A549 (cell line): ENCODE results near the gene TACC2. TPM values are rescaled to one million over a fixed set of nuclear protein-coding genes. Genes with fewer than 3 reads are reported as not detected.
"Not testable (repeated sequence)": the region's sequence is repeated elsewhere in the genome, so short reads cannot be mapped to it uniquely, and the experiment has no call there.

Experiments used
- ATAC-seq, 2 experiments: fragments of 200-7000 bp in 1 of 2; fragments of >200 bp in 1 of 2; cut with Nextera tagmentation in 1 of 2; cut with Tn5 transposase in 1 of 2; 3 replicates each; pipeline versions ENCODE4 v1.8.0 to v1.9.1; 2018 to 2020; ENCODE audit warnings: mild to moderate bottlenecking in 1 of 2, moderate library complexity in 1 of 2
- CTCF ChIA-PET: fragments of 300-600 bp; sonication (Branson Sonifier 250); formaldehyde crosslinking; extraction: SDS; loops from one replicate; lab custom pipeline; 2021; ENCODE audit warnings: antibody characterized with exemption, inconsistent platforms; lab: Yijun Ruan, JAX
- POLR2A ChIA-PET: fragments of 350-600 bp; formaldehyde crosslinking; extraction: SDS; loops from one replicate; lab custom pipeline; 2021; ENCODE audit warnings: antibody characterized with exemption, inconsistent platforms; lab: Yijun Ruan, JAX
- DNase-seq, 2 experiments: peaks; one replicate each; pipeline versions ENCODE4 v3.0.0 to v3.0.0-alpha.2; 2011 to 2016; ENCODE audit warnings: low read depth in 1 of 2, low spot score in 1 of 2
- FAIRE-seq: peaks from 2 replicates; lab custom pipeline; 2011; peaks lifted over from hg19 to GRCh38; lab: Jason Lieb, UNC
- H3K27ac ChIP-seq, 2 experiments: fragments of >200 bp; sonication (Bioruptor Twin); formaldehyde crosslinking; 3 replicates each; pipeline ENCODE4 v1.5.1; 2016 to 2017
- H3K4me1 ChIP-seq: fragments of >200 bp; sonication (Bioruptor Twin); formaldehyde crosslinking; 3 replicates; pipeline ENCODE4 v1.6.1; 2016
- H3K4me2 ChIP-seq: fragments of >200 bp; sonication (Bioruptor Twin); formaldehyde crosslinking; 3 replicates; pipeline ENCODE4 v1.6.1; 2016
- H3K4me3 ChIP-seq: fragments of >200 bp; sonication (Bioruptor Twin); formaldehyde crosslinking; 3 replicates; pipeline ENCODE4 v1.5.1; 2016
- H3K9me3 ChIP-seq: fragments of >200 bp; sonication (Bioruptor Twin); formaldehyde crosslinking; 3 replicates; pipeline ENCODE4 v1.6.1; 2016
- CBX2 ChIP-seq: fragments of 200-600 bp; sonication (generic); IDR thresholded peaks from 2 replicates; pipeline ENCODE4 v1.6.1; 2016; ENCODE audit warnings: low read depth, mild to moderate bottlenecking, borderline replicate concordance
- CBX8 ChIP-seq: fragments of 200-600 bp; sonication (generic); IDR thresholded peaks from 2 replicates; pipeline ENCODE4 v1.6.1; 2016
- CEBPB ChIP-seq, 2 experiments: fragments of >200 bp in 1 of 2; sonication (Bioruptor Twin) in 1 of 2; formaldehyde crosslinking in 1 of 2; IDR thresholded peaks; 2 replicates each; pipeline ENCODE4 v1.6.1; 2012 to 2016
- EHF ChIP-seq: fragments of 250-450 bp; sonication (Bioruptor Pico); IDR thresholded peaks from 2 replicates; pipeline ENCODE4 v1.5.0; 2020; ENCODE audit warnings: mild to moderate bottlenecking
- EP300 ChIP-seq, 2 experiments: fragments of >200 bp; sonication (Bioruptor Twin); formaldehyde crosslinking; IDR thresholded peaks; 2 replicates in 1 of 2; 3 replicates in 1 of 2; pipeline ENCODE4 v1.6.1; 2016 to 2017
- ESRRA ChIP-seq: fragments of 150-350 bp; IDR thresholded peaks from 2 replicates; pipeline ENCODE4 v1.6.1; 2014; ENCODE audit warnings: mild to moderate bottlenecking, low read length, borderline replicate concordance
- FOSB ChIP-seq: fragments of 250-450 bp; sonication (Bioruptor Pico); IDR thresholded peaks from 2 replicates; pipeline ENCODE4 v1.5.0; 2020; ENCODE audit warnings: mild to moderate bottlenecking, moderate library complexity
- FOSL2 ChIP-seq, 2 experiments: fragments of 450-650 bp in 1 of 2; fragments of >200 bp in 1 of 2; sonication (Bioruptor Twin) in 1 of 2; formaldehyde crosslinking; IDR thresholded peaks; 2 replicates each; pipeline versions ENCODE4 v1.5.0 to v1.6.1; 2016 to 2020; ENCODE audit warnings: mild to moderate bottlenecking in 1 of 2, moderate library complexity in 1 of 2
- GATA3 ChIP-seq: IDR thresholded peaks from 2 replicates; pipeline ENCODE4 v1.6.1; 2012; ENCODE audit warnings: borderline replicate concordance
- HEYL ChIP-seq: fragments of 250-450 bp; sonication (Bioruptor Pico); IDR thresholded peaks from 2 replicates; pipeline ENCODE4 v1.8.0; 2021; ENCODE audit warnings: mild to moderate bottlenecking, moderate library complexity
- HOXA7 ChIP-seq: fragments of 250-450 bp; sonication (Bioruptor Pico); IDR thresholded peaks from 2 replicates; pipeline ENCODE4 v1.5.0; 2020; ENCODE audit warnings: mild to moderate bottlenecking, moderate library complexity
- KDM1A ChIP-seq: fragments of 200-600 bp; sonication (generic); IDR thresholded peaks from 2 replicates; pipeline ENCODE4 v1.6.1; 2016; ENCODE audit warnings: low read depth, mild to moderate bottlenecking
- MAFK ChIP-seq: fragments of 450-650 bp; IDR thresholded peaks from 2 replicates; pipeline ENCODE4 v1.6.1; 2014; ENCODE audit not compliant: partially characterized antibody
- MAZ ChIP-seq: fragments of 150-350 bp; IDR thresholded peaks from 2 replicates; pipeline ENCODE4 v1.6.1; 2014; ENCODE audit warnings: antibody characterized with exemption, low read depth, low read length, borderline replicate concordance
- MYC ChIP-seq: IDR thresholded peaks from 2 replicates; pipeline ENCODE4 v1.6.1; 2012; ENCODE audit warnings: mild to moderate bottlenecking, inconsistent platforms, low read length, improper control_type of control experiment, borderline replicate concordance
- NPAS2 ChIP-seq: fragments of 250-450 bp; sonication (Bioruptor Pico); IDR thresholded peaks from 2 replicates; pipeline ENCODE4 v1.8.0; 2022; ENCODE audit warnings: mild to moderate bottlenecking, moderate library complexity, borderline replicate concordance
- PHF8 ChIP-seq: fragments of 200-600 bp; sonication (generic); IDR thresholded peaks from 2 replicates; pipeline ENCODE4 v1.6.1; 2016; ENCODE audit warnings: low read depth, mild to moderate bottlenecking, antibody characterized with exemption, moderate library complexity, borderline replicate concordance
- RARB ChIP-seq: fragments of 250-450 bp; sonication (Bioruptor Pico); IDR thresholded peaks from 2 replicates; pipeline ENCODE4 v1.8.0; 2021; ENCODE audit warnings: mild to moderate bottlenecking, moderate library complexity
- ZNF302 ChIP-seq: fragments of 250-450 bp; sonication (Bioruptor Pico); IDR thresholded peaks from 2 replicates; pipeline ENCODE4 v1.9.0; 2021; ENCODE audit warnings: inconsistent platforms, mild to moderate bottlenecking, moderate library complexity
- ZSCAN20 ChIP-seq: fragments of 250-450 bp; sonication (Bioruptor Pico); IDR thresholded peaks from 2 replicates; pipeline ENCODE4 v1.8.0; 2022; ENCODE audit warnings: mild to moderate bottlenecking, moderate library complexity
- WGBS: methylation state at CpG from one replicate; pipeline ENCODE4 v1.1.6; 2017; ENCODE audit errors: missing lambda C conversion rate; 5-methylcytosine and 5-hydroxymethylcytosine counted together
- polyA plus RNA-seq, 4 experiments: library from polyadenylated mRNA; depleted of rRNA in 3 of 4; stranded (reverse); fragments of >200 nt; fragmentation: RNase III in 1 of 4; extraction: RNeasy Plus Mini Kit Qiagen cat#74134 plus additional on column Dnase treatment in 1 of 4; gene quantifications; 2 replicates in 3 of 4; 3 replicates in 1 of 4; pipeline ENCODE4 v1.2.3, GENCODE V29; 2011 to 2017
- TF ChIP-seq, protein P1 (sequence below): fragments of 150-350 bp; IDR thresholded peaks from 2 replicates; pipeline ENCODE4 v1.6.1; 2014; ENCODE audit warnings: low read depth, mild to moderate bottlenecking, low read length
- TF ChIP-seq, protein P2 (sequence below): fragments of >200 bp; sonication (Bioruptor Twin); formaldehyde crosslinking; IDR thresholded peaks from 3 replicates; pipeline ENCODE4 v1.6.1; 2016
- TF ChIP-seq, protein P3 (sequence below): fragments of >200 bp; sonication (Bioruptor Twin); formaldehyde crosslinking; IDR thresholded peaks from 2 replicates; pipeline ENCODE4 v1.6.1; 2016
- TF ChIP-seq, protein P4 (sequence below): fragments of 250-450 bp; sonication (Bioruptor Pico); IDR thresholded peaks from 2 replicates; pipeline ENCODE4 v1.5.0; 2020; ENCODE audit warnings: low read depth, mild to moderate bottlenecking, moderate library complexity
- TF ChIP-seq, protein P5 (sequence below): fragments of 450-650 bp; IDR thresholded peaks from 2 replicates; pipeline ENCODE4 v1.6.1; 2014; ENCODE audit warnings: antibody characterized with exemption
- TF ChIP-seq, protein P6 (sequence below): IDR thresholded peaks from 2 replicates; pipeline ENCODE4 v1.6.1; 2012
- TF ChIP-seq, protein P7 (sequence below): fragments of >200 bp; sonication (Bioruptor Twin); formaldehyde crosslinking; IDR thresholded peaks from 3 replicates; pipeline ENCODE4 v1.5.1; 2016

The TACC2 gene
- polyA plus RNA-seq, 2 of the 4 experiments (the other 2 are of a cell fraction), result 83.3 to 128 TPM

DNA sequence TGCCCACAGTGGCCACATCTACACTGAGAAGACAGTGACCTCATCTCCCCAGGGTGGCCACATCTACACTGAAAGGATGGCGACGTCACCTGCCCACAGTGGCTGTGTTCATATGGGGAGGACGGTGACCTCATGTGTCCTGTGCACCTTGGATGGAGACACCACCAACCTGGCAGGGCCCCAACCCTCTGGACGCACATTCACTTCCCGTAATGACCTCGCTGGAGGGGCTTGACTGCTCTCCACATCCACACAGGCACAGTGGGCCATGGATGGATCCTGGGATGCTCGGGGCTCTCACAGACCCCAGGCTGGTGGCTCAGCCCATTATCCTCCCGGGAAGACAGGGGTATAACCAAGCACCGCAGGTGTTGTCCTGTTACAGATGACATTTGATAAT, 212.4 kb downstream of the TACC2 start:
- TF ChIP-seq, protein P1, sequence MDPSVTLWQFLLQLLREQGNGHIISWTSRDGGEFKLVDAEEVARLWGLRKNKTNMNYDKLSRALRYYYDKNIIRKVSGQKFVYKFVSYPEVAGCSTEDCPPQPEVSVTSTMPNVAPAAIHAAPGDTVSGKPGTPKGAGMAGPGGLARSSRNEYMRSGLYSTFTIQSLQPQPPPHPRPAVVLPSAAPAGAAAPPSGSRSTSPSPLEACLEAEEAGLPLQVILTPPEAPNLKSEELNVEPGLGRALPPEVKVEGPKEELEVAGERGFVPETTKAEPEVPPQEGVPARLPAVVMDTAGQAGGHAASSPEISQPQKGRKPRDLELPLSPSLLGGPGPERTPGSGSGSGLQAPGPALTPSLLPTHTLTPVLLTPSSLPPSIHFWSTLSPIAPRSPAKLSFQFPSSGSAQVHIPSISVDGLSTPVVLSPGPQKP, result no peak
- TF ChIP-seq FOSB (CRISPR knock-in tag) (no peak), EHF (no peak), GATA3 (no peak), MYC (no peak), ESRRA (no peak), CEBPB (IDR thresholded peaks at IDR 0.05) (no peak), HOXA7 (CRISPR knock-in tag) (no peak), PHF8 (no peak), FOSL2 (IDR thresholded peaks at IDR 0.05) (no peak), FOSL2 (CRISPR knock-in tag; IDR thresholded peaks at IDR 0.05) (no peak), ZSCAN20 (CRISPR knock-in tag) (no peak)
- TF ChIP-seq, protein P2, sequence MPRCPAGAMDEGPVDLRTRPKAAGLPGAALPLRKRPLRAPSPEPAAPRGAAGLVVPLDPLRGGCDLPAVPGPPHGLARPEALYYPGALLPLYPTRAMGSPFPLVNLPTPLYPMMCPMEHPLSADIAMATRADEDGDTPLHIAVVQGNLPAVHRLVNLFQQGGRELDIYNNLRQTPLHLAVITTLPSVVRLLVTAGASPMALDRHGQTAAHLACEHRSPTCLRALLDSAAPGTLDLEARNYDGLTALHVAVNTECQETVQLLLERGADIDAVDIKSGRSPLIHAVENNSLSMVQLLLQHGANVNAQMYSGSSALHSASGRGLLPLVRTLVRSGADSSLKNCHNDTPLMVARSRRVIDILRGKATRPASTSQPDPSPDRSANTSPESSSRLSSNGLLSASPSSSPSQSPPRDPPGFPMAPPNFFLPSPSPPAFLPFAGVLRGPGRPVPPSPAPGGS, result no peak
- TF ChIP-seq, protein P3, sequence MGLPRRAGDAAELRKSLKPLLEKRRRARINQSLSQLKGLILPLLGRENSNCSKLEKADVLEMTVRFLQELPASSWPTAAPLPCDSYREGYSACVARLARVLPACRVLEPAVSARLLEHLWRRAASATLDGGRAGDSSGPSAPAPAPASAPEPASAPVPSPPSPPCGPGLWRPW, result no peak
- 94% methylated on average over 9 of the region's 9 CpGs for WGBS
- no peak for ATAC-seq
- peaks cover 27% of the 10 kb centered on the region for H3K4me1 ChIP-seq
- DNase-seq, result no peak
- no peak overlapping the region for H3K4me3 ChIP-seq
- no peak overlapping the region for H3K4me2 ChIP-seq
- no peak overlapping the region for H3K27ac ChIP-seq
- CTCF ChIA-PET, result interaction anchor here (0.9 kb wide), 1 partner anchor 17 kb away, joined by 5 read pairs; no protein-coding TSS in a partner anchor
- POLR2A ChIA-PET, result no interaction called here
- no peaks in the 10 kb centered on the region for H3K9me3 ChIP-seq
- FAIRE-seq, result no peak

DNA sequence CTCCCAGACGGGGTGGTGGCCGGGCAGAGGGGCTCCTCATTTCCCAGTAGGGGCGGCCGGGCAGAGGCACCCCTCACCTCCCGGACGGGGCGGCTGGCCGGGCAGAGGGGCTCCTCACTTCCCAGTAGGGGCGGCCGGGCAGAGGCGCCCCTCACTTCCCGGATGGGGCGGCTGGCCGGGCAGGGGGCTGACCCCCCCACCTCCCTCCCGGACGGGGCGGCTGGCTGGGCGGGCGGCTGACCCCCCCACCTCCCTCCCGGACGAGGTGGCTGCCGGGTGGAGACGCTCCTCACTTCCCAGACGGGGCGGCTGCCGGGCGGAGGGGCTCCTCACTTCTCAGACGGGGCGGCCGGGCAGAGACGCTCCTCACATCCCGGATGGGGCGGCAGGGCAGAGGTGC, 214.2 kb downstream of the TACC2 start:
- ATAC-seq, H3K9me3 ChIP-seq, FAIRE-seq, H3K4me2 ChIP-seq, H3K27ac ChIP-seq, CTCF ChIA-PET, POLR2A ChIA-PET, H3K4me3 ChIP-seq, DNase-seq: not testable (repeated sequence)
- H3K4me1 ChIP-seq, result peaks cover 17% of the 10 kb centered on the region
- 81% methylated on average over 2 of the region's 33 CpGs for WGBS

DNA sequence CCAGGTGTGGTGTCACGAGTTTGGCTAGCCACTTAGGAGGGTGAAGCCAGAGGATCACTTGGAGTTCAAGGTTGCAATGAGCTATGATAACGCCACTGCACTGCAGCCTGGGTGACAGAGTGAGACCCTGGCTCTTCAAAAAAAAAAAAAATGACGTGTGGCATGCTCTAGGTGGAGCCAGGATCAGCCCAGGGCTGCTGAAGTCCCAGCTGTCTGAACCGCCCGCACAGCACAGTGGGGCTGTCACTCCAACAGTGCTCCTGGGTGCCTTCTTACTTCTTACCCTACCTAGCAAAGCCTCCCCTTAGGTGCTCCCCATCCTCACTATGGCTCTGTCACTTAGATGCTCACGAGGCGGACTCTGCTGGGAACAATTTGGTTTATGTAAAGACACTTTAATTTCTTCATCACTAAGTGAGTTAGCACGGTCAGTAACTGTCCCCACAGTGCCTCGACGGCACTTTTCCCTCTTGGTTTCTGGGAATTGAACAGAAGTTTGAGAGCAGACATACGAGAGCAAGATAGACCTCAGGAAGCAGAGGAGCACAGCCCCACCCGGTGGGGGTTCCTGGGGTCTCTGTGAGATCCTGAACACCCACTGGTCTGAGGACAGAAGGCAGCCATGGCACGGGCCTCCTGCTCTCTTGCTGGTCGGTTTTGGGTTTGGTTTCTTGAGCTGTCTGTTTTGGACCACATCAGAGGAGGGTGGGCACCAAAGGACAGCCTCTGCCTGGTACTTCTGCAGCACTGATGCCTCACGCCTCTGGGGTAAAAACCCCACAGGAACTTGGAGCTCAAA, 215.9 kb downstream of the TACC2 start:
- no peak for TF ChIP-seq RARB
- no peak for TF ChIP-seq MAZ
- TF ChIP-seq, protein P4, sequence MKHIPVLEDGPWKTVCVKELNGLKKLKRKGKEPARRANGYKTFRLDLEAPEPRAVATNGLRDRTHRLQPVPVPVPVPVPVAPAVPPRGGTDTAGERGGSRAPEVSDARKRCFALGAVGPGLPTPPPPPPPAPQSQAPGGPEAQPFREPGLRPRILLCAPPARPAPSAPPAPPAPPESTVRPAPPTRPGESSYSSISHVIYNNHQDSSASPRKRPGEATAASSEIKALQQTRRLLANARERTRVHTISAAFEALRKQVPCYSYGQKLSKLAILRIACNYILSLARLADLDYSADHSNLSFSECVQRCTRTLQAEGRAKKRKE (CRISPR knock-in tag), result no peak
- TF ChIP-seq ZNF302 (CRISPR knock-in tag), result no peak
- no peak for TF ChIP-seq NPAS2 (CRISPR knock-in tag)
- TF ChIP-seq HOXA7 (CRISPR knock-in tag), result no peak
- no peak for TF ChIP-seq CBX8
- TF ChIP-seq, protein P5, sequence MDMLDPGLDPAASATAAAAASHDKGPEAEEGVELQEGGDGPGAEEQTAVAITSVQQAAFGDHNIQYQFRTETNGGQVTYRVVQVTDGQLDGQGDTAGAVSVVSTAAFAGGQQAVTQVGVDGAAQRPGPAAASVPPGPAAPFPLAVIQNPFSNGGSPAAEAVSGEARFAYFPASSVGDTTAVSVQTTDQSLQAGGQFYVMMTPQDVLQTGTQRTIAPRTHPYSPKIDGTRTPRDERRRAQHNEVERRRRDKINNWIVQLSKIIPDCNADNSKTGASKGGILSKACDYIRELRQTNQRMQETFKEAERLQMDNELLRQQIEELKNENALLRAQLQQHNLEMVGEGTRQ, result no peak
- no peak for TF ChIP-seq EP300 (IDR thresholded peaks at IDR 0.05)
- no peak for TF ChIP-seq HEYL (CRISPR knock-in tag)
- TF ChIP-seq CBX2, result no peak
- TF ChIP-seq, protein P6, sequence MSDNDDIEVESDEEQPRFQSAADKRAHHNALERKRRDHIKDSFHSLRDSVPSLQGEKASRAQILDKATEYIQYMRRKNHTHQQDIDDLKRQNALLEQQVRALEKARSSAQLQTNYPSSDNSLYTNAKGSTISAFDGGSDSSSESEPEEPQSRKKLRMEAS, result no peak
- TF ChIP-seq MAFK, result no peak
- no peak for TF ChIP-seq KDM1A
- TF ChIP-seq, protein P7, sequence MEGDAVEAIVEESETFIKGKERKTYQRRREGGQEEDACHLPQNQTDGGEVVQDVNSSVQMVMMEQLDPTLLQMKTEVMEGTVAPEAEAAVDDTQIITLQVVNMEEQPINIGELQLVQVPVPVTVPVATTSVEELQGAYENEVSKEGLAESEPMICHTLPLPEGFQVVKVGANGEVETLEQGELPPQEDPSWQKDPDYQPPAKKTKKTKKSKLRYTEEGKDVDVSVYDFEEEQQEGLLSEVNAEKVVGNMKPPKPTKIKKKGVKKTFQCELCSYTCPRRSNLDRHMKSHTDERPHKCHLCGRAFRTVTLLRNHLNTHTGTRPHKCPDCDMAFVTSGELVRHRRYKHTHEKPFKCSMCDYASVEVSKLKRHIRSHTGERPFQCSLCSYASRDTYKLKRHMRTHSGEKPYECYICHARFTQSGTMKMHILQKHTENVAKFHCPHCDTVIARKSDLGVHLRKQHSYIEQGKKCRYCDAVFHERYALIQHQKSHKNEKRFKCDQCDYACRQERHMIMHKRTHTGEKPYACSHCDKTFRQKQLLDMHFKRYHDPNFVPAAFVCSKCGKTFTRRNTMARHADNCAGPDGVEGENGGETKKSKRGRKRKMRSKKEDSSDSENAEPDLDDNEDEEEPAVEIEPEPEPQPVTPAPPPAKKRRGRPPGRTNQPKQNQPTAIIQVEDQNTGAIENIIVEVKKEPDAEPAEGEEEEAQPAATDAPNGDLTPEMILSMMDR, result no peak
- no peak for DNase-seq
- 83% methylated on average over 15 of the region's 15 CpGs for WGBS
- Histone ChIP-seq H3K4me3 (no peak overlapping the region), H3K9me3 (no peaks in the 10 kb centered on the region), H3K27ac (no peak overlapping the region), H3K4me1 (peaks cover 21% of the 10 kb centered on the region), H3K4me2 (no peak overlapping the region)
- CTCF ChIA-PET, result interaction anchor here (0.9 to 1.1 kb wide), 2 partner anchors 8 to 63 kb away, joined by 3 read pairs; no protein-coding TSS in a partner anchor
- no peak for FAIRE-seq
- peak in 1 of 2 experiments; percentile 55; a peak in 3 of 6 replicates for ATAC-seq
- POLR2A ChIA-PET, result no interaction called here
